ENCODE results near the gene MAU2.
"Not testable (repeated sequence)": the region's sequence is repeated elsewhere in the genome, so short reads cannot be mapped to it uniquely, and the experiment has no call there.

MAU2 gene

GRCh38 chr19:19394333-19394732 is 73.7 kb downstream of the MAU2 start:
- H3K27ac Mint-ChIP-seq; H3K27me3 Mint-ChIP-seq; H3K9me3 Mint-ChIP-seq; DNase-seq; ATAC-seq (replicated peaks); H3K4me3 Mint-ChIP-seq: not testable (repeated sequence)
- Mint-ChIP-seq H3K36me3 (peaks cover 0 to 12% of the 10 kb centered on the region in 2 donors), H3K4me1 (peaks cover 17 to 52% of the 10 kb centered on the region in 2 donors)

DNA sequence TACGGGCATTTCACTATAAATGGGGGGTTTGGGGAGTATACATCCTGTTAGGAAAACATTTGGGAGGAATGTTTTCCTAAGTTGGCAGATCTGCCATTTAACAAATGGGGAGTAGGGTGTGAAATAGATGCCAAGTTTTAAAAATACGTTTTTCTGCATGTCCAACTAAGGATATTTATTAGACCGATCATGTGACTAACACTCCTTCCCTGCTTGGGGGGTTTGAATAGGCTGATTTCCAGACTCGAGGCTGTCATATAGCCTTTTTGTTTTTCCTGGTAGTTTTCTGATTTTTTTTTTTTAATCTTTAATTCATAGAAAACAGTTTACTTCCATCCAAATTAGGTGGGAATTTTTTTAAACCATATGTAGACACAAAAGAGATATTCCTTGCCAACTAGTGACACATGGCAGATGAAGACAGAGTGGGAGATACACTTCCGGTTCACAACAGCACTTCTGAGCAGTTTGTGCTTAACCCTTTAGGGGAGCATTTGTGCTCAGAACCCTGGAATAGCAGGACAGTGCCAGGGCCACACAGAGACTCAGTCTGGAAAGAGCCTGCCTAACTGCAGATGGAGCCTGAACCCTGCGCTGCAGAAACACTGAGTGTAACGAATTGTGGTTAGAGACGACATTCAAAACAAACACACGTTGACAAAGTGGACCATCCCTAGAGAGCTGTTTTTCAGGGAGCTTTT is 79.3 kb downstream of the MAU2 start:
- Mint-ChIP-seq H3K27ac (peak overlapping the region; percentile 73), H3K27me3 (no peaks in the 10 kb centered on the region), H3K9me3 (no peaks in the 10 kb centered on the region), H3K36me3 (no peaks in the 10 kb centered on the region), H3K4me3 (no peak overlapping the region), H3K4me1 (peaks cover 13 to 47% of the 10 kb centered on the region in 2 donors)
- DNase-seq (no peak), ATAC-seq (replicated peaks) (no peak)

DNA sequence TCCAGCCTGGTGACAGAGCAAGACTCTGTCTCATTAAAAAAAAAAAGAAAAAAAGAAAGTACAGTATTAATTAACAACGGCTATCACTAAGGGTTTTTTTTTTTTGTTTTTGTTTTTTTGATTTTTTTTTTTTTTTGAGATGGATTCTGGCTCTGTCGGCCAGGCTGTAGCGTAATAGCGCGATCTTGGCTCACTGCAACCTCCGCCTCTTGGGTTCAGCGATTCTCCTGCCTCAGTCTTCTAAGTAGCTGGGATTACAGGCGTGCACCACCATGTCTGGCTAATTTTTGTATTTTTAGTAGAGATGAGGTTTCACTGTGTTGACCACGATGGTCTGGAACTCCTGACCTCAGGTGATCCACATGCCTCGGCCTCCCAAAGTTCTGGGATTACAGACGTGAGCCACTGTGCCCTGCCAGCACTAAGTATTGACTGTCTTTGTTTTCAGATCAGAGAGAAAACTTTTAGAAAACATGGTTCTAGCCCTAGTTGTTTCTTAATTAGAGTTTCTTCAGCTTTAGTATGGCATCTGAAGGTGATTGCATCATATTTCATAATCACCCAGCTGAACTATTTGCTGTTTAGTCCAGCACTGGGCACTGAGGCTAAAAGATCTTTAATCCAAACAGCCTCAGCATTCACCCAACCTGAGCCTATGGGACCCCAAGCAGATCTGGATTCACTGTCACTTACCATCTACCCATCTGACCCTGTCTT is 82.2 kb downstream of the MAU2 start:
- Mint-ChIP-seq H3K4me3 (no peak overlapping the region), H3K36me3 (peaks cover 0 to 3% of the 10 kb centered on the region in 2 donors), H3K27me3 (no peaks in the 10 kb centered on the region), H3K9me3 (no peaks in the 10 kb centered on the region), H3K27ac (no peak overlapping the region), H3K4me1 (peaks cover 25 to 59% of the 10 kb centered on the region in 2 donors)
- DNase-seq = no peak
- ATAC-seq (replicated peaks) = no peak

DNA sequence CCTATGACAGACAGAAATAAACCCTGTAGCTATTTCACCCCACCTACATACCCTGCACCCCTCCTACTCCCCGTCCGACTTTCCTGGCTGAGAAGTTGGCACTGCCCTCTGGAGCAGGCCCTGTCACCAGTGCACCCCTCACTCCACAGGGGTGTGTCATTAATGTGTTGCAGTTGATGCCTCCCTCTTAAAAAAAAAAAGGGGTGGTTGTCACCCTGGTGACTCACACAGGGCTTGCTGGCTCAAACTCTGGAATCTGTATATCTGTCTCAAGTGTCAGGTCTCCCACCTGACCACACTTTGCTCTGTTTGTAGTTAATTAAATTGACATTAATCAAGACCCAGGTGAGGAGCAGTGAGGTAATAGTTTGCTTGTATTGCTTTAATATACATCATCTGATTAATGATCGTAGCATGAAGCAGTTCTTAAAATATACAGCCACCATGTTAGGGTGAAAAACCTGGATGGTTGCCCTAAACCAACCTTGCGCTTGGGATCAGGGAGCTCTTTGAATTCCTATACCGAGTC is 82.8 kb downstream of the MAU2 start:
- H3K4me3 Mint-ChIP-seq = no peak overlapping the region
- H3K27me3 Mint-ChIP-seq = no peaks in the 10 kb centered on the region
- H3K9me3 Mint-ChIP-seq = no peaks in the 10 kb centered on the region
- ATAC-seq (replicated peaks) (no peak), DNase-seq (no peak)
- no peak overlapping the region for H3K27ac Mint-ChIP-seq
- H3K36me3 Mint-ChIP-seq = peaks cover under 1 to 3% of the 10 kb centered on the region in 2 donors
- peaks cover 26 to 66% of the 10 kb centered on the region in 2 donors for H3K4me1 Mint-ChIP-seq

- H3K27ac Mint-ChIP-seq = peak within 1 kb of the TSS; percentile 97
- H3K27me3 Mint-ChIP-seq = no peaks in the 10 kb centered on the region
- ATAC-seq (replicated peaks) (peak; percentile 88 to 89), DNase-seq (peak; percentile 88)
- H3K4me1 Mint-ChIP-seq = peaks cover 37 to 73% of the 10 kb centered on the region in 2 donors
- no peaks in the 10 kb centered on the region for H3K9me3 Mint-ChIP-seq
- H3K36me3 Mint-ChIP-seq = peaks cover 4 to 8% of the 10 kb centered on the region in 2 donors
- H3K4me3 Mint-ChIP-seq = peak within 1 kb of the TSS; percentile 98 to 99
Observed at GRCh38 chr19:19404879-19405860, 84.5 kb downstream of the MAU2 start, which contains the start of gene GATAD2A. TSS of gene GATAD2A (plus strand) at chr19:19405675. CDS start at chr19:19465346, 59,671 bp downstream.

DNA sequence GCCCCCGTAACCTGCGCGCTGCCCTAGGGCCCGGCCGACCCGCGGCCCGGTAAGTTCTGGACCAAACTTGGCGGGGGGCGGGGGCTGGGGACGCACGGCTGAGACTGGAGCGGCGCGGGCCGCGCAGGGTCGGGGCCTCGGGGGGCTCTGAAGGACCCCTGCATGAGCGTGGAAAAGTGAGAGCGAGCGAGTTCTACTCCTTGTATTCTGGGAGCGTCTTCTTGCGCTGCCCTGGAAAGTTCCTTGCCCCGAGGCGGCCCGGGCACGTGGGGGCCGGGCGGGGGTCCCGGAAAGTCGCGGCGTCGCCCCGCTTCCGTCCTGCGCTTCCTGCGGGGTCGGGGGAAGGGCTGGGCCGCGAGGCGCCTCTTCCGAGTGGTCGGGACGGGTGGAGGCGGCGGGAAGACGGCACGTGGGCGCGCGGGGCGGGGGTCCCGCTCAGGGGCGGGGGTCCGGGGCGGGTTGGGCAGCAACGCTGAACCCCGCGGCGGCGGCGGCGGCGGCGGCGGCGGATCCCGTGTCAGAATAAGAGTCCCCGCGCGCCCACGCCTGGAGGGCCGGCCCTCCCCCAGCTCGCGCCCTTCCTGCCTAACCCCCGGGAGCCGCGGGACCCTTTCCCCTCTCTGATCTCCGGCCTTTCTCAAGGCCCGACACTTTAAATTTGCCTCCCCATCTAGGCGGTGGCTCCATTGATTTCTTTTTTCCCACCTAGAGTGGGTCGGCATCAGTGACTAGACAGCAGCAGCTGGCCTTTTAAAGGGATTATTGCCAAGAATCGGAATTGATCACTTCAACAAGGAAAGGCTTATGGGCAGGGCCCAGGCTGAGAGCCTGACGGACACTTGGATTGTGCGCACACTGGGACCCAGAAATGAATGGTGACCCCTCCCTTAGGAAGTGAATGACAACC is 85.6 kb downstream of the MAU2 start:
- Mint-ChIP-seq H3K4me1 (peaks cover 47 to 83% of the 10 kb centered on the region in 2 donors), H3K36me3 (peaks cover 4 to 8% of the 10 kb centered on the region in 2 donors), H3K9me3 (no peaks in the 10 kb centered on the region), H3K27me3 (no peaks in the 10 kb centered on the region), H3K27ac (peak overlapping the region; percentile 97), H3K4me3 (peak overlapping the region; percentile 98 to 99)
- DNase-seq (peak; percentile 15), ATAC-seq (replicated peaks) (peak; percentile 31 to 38)

DNA sequence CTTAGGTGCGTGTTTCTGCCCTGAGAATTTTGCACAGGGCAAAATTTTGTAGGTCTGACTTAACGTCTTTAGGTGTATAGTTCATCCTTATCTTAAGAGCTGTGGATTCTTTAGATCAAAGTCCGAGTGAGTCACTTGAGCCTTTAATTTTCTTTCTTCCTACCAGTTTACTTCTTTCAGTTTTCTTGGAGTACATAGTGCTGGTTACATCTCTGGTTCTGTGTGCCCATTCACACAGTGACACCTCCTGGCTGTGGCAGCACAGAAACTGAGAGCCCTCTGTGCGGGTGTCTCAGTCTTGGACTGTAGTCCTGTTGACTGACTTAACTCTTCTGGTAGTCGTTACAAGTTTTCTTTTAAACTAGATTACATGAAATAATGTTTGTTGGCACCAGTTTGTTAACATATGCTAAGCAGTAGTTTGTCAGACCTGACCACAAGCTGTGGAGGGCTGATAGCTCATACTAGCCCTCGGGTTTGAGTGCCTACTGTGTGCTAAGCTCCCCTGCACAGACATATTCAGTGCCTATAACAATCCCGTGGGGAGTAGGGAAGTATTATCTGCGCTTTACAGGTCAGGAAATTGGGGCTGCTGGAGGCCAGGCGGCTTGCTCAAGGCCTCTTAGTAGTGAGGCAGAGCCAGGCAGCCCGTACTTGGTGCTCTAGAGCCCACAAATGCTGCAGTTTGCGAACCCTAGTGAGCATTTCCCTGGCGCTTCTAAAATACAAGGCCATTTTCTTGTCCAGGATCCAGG is 86.4 kb downstream of the MAU2 start:
- Mint-ChIP-seq H3K4me3 (peak overlapping the region; percentile 98 to 99), H3K27ac (peak overlapping the region; percentile 97), H3K4me1 (peaks cover 50 to 80% of the 10 kb centered on the region in 2 donors), H3K27me3 (no peaks in the 10 kb centered on the region), H3K36me3 (peaks cover 4 to 8% of the 10 kb centered on the region in 2 donors), H3K9me3 (no peaks in the 10 kb centered on the region)
- ATAC-seq (replicated peaks) = peak; percentile 37 to 38
- DNase-seq = no peak

DNA sequence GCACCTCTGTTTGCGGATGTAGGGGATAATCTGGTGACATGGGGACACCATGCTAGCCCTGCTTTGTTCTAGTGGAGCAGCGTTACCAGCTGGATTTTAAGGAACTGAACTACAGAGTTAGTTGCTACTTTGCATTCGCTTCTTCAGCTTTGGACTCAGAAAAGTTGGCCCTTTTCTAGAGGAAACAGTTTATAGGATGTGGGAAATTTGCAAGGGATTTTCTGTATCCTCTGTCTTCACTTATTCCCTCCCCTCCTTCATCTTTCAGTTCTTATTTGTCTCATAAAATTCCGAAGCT is 87.0 kb downstream of the MAU2 start:
- H3K27me3 Mint-ChIP-seq = no peaks in the 10 kb centered on the region
- no peak overlapping the region for H3K27ac Mint-ChIP-seq
- DNase-seq (no peak), ATAC-seq (replicated peaks) (no peak)
- H3K4me1 Mint-ChIP-seq = peaks cover 50 to 85% of the 10 kb centered on the region in 2 donors
- no peaks in the 10 kb centered on the region for H3K9me3 Mint-ChIP-seq
- no peak overlapping the region for H3K4me3 Mint-ChIP-seq
- H3K36me3 Mint-ChIP-seq = peaks cover 4 to 8% of the 10 kb centered on the region in 2 donors

All from stimulated activated naive B cell treated with anti-CD40 and anti-IgM and Interleukin-4, amounts not matched to agents 10 μg/mL and 1 μg/mL and 100 μg/mL, for 72 hours (primary cell).